ENCODE results near the gene CPLX1.

The CPLX1 gene

DNA sequence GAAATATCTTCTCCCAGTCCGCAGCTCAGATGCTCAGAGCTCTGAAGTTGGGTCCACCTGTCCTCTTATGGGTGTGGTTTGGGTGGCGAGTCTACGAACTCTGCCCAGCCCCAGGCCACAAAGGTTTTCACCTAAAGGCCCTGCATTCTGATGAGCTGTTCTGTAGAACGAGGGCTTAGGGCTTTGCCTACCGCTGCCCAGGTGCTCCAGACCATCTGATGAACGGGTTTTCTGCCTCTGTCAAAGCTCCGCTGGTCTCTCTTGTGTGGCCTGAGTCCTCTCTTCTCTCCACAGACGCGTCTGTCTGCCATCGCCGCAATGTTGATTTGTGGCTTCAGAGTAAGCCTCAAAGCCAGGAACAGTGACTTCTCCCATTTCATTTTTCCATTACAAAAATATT, 28.4 kb upstream of the CPLX1 start:
- DNase-seq, result no peak

DNA sequence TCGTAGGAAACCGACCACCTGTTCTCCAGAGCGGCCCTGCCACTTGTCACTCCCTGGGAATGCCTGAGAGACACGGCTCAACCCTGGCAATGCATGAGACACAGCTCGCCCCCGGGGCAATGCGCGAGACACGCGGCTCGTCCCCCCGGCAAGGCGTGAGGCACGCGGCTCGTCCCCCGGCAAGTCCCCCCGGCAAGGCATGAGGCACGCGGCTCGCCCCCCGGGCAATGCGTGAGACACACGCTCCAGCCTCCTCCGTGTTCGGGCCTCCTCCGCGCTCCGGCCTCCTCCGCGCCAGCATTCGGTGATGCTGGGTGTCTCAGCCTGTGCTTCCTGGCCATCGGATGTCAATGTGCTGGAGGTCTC, 27.5 kb upstream of the CPLX1 start:
- no peak for DNase-seq

DNA sequence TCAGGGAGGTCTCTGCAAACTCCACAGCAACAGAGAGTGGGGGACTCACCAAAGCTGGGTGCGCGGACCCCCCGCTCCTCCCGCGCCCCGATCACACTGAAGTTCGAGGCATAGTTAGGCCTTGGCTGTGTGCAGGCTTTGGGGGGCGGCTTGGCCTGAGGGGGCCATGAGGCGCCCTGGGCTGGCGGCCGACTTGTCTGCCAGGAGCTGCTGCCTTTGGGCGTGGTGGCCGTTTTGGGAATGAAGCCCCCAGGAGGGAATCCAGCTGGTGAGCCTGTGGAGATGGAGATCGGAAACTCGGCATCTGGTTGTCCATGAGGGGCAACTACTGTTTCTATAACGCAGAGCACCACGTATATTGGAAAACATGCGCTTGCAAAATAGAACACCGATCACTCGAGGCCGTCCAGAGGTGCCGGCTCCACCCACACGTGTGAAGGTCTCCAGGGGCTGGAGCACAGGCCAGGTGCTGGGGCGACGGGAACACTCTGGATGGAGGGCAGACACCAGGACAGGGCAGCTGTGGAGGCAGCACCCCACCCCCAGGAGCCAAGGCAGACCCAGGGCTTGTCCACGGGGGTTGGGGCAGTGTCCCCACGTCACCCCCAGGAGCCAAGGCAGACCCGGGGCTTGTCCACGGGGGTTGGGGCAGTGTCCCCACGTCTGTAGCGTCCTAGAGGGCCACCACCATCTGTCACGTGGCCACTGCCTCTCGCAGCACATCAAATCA, 25.9 kb upstream of the CPLX1 start:
- DNase-seq, result no peak

DNA sequence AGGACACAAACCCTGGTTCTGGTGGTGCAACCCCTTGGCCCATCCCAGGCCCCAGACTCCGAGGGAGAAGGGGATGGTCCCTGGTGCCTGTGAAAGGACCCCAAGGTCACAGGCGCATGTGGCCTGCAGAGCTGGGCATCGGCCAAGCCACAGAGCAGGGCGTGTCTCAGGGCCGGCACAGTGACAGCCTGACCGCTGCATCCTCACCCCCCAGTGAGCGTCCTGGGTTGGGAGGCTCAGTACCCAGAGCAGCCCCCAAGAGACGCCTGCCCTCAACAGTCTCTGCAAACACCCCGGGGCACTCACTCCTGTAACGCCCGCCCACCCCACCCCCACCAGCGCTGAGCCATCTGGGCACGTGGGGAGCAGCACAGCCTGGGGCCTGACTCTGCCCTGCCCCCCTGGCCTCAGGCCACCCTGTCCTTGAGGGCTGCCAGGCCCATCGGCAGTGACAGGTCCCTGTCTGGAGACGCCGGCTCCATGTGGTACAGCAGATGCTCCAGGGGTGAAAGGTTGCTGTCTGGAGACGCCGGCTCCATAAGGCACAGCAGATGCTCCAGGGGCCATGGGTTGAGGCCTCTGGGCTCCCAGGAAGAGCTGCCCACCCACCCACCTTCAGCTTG, 24.5 kb upstream of the CPLX1 start:
- DNase-seq, result no peak

DNA sequence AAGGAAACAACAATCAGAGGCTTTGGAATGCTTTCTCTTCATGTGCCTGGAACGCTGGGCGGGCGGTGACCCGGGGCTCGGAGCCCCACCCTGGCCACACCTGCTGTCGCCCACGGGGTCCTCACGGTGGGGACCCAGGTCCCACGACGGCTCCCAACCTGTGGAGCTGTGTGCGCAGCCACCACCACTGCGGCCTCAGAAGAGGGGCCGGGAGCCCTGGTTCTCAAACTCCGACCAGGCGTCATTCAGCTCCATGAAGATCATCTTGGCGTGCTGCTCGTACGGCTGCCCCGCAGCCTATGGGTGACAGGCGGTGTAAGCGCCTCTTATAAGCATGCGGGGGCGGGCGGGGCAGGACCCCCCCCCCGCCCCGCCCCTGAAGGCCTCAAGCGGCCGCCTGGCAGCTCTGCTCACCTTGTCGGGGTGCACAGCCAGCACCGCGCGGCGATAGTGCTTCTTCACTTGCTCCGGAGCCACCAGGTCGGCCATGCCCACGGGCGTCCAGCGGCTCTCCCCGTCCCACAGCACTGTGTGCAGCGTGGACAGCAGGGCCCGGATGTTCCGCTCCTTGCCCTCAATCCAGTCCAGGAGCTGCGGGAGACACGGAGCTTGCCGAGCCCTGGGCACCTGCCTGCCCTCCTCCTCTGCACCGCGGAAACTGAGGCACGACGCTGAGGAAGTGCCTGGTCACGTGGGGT, 23.7 kb upstream of the CPLX1 start:
- no peak for DNase-seq

DNA sequence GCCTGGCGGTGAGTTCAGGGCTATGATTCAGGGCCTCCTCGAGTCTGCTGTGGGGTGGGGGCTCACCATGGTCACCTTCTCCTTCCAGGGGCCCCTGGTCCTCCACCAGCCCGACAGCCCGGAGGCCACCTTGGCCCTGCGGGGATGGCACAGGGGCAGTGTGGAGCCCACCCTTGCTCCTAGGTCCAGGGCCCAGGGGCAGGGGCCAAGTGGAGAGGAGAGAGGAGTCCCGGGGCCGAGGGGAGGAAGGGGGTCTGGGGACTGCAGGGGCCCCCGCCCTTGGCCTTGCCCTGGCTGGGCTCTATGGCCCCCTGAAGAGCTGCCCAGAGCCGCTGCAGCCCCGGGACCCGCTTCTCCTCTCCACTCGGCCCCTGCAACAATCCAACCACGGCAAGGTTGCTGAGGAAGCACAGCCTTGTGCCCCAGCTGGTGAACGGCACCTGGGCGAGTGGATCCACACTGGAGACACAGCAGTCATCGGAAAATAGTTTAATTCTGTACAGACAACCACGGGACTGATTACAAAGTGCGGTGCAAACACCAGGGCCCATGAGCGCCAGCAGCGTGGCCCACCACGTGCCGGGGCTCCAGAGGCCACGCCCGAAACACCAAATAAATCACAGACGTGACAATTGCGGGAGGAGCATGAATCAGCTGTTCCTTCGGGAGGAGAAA, 23.0 kb upstream of the CPLX1 start:
- DNase-seq, result no peak

DNA sequence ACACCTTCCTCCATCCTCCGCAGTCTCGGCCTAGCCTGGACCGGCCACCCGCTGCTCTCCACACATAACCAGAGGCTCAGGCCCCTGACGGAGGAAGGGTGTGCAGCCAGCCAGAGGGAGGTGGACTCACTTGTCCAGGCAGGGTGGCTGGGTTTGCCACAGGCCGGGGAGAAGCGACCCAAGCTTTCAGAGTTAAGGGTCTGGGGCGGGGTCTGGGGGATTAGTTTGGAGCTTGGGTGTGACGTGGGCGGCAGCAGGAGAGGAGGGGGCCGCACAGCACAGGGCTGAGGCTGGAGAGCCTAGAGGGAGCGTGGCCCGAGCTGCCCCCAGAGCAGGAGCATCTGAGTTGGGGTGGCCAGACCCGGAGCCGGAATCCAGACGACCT, 22.4 kb upstream of the CPLX1 start:
- no peak for DNase-seq

DNA sequence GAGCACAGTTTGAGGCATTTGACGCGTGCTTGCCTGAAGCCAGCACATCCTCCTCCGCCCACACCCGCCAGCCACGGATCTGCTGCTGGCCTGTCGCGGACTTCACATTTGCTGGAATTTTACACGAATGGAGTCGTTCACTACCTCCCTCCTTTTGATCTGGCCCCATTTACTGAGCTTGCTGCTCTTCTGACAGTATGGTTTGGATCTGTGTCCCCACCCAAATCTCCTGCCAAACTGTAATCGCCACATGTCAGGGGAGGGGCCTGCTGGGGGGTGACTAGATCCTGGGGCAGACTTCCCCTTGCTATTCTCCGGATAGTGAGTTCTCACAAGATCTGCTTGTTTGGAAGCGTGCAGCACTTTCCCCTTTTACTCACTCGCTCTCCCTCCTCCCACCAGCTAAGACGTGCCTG, 19.9 kb upstream of the CPLX1 start:
- DNase-seq, result no peak

DNA sequence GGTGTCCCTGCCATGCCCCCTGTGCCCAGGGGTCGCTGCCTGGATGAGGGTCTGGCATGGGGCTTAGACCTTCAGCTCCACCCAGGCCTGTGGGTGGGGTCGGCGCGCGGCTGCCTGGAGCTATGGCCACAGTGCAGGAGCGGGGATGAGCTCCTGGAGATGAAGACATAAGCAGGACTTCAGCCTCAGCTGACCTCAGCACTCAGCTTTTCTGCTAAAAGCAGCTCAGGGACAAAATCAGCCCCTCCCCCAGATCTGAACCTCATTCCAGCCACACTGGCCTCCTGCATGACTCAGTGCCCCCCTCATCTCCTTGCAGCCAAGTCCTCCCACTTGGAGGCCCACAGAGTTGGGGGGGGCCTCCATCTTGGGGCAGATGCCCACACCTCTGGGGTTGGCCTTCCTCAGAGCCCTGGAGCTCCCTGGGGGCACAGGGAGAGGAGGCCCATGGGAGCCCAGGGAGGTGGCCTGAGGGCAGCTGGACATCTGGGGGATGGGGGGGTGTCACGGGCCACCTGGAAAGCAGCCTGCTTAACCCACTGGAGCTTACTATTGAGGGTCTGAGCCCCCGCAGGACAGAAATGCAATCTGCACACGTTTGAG, 19.4 kb upstream of the CPLX1 start:
- DNase-seq, result no peak

DNA sequence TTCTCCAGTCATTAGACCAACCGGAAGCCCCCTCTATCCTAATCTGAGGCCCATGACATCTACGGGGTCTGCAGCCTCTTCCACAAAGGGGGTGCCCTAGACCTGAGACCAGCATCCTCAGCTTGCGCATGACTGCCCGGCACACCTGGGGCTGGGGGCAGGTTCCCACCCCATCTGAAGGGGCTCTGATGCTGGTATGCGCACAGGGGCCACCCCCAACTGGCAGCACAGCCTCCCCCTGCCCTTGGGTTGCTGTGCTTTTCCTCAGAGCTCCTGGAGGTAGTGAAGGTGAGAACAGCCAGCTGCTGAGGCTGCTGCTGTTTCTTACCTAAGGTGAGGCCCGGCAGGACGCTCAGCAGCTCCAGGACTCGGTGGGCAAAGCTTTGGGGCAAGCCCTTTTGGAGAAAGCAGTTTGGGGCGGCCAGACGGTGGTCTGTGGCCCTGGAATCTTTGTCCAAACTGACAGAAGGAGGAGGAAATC, 18.9 kb upstream of the CPLX1 start:
- DNase-seq, result no peak

DNA sequence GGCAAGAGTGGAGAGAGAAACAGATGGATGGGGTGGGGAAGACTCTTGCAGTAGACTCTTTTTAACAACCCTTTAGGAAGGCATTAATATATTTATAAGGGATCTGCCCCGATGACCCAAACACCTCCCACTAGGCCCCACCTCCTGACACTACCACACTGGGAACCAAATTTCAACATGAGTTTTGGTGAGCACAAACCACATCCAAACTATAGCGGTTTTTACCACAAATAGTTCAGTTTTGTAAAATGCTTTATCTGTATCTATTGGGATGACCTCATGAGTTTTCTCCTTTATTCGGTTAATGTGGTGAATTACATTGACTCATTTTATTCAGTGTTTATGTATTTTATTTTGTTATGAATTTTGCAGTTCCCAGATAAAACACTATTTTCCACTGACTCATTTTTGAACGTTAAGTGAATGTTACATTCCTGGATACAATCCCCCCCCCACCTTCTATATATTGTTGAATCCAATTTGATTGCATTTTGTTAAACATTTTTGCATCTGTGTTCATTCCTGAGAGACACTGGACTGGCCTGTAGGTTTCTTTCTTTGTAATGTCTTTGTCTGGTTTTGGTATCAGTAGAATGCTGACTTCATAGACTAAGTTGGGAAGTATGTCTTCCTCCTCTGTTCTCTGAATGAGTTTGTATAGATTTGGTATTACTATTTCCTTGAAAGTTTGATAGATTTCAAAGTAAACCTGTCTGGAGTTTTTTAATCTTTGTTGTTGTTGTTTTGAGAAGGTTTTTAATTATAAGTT, 13.9 kb upstream of the CPLX1 start:
- DNase-seq, result no peak

DNA sequence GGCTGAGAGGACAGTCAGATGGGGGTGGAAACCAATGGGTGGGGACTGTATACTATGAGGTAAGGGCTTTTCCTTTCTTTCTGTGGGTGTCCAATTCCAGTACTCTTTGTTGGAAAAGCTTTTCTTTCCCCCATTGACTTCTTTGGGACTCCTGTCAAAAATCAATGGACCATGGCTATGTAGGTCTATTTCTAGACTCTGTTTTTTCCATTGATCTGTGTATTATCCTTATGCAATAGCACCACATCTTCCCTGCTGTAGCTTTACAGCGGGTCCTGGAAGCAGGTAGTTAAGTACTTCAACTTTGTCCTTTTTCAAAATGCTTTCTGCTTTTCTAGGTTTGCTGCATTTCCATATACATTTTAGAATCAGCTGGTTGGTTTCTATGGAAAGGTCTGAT, 11.8 kb upstream of the CPLX1 start:
- DNase-seq, result no peak

DNA sequence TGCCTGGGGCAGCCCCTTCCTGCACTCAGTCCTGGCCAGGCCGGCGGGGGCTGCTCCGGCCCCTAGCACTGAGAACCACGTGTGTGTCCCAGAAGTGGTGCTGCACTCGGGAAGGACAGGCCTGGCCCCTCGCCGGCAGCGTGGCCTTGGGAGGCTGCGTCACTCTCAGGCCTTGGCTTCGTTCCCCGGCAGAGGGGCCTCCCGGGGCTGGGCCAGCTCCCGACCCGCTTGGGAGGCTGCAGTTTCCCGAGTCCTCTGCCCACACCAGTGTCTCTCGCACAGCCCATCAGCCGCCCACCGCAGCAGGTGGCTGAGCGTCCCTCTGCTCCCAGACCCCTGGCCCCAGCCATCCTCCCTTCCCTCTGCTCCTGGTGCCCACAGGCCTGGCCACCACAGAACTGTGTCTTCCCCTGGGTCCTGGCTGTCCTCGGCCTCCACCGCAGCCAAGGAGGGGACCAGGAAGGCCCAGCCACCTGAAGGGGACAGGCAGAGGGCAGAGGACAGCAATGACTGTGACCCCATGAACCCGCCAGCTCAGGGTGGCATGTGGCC, 10.9 kb upstream of the CPLX1 start:
- DNase-seq, result no peak

DNA sequence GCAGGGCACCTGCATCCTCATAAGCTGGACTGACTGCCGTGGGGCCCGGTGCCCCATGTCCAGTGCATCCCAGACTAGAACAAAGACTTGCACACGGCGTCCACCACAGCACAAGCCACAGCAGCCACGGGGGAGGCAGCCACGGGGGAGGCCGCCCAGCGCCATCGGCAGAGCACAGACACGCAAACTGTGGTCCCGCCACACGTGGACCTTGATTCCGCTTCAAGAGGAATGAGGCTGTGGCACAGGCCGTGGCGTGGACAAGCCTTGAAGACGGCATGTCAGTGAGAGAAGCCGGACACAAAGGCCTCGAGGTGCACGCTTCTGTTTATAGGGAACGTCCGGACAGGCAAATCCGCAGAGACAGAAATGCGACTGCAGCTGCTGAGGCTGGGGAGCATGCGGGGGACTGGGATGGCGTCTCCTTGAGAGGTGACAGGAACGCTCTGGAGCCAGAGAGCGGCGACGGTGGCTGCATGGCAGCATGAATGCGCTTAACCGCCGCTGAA, 10.1 kb upstream of the CPLX1 start:
- no peak for DNase-seq

DNA sequence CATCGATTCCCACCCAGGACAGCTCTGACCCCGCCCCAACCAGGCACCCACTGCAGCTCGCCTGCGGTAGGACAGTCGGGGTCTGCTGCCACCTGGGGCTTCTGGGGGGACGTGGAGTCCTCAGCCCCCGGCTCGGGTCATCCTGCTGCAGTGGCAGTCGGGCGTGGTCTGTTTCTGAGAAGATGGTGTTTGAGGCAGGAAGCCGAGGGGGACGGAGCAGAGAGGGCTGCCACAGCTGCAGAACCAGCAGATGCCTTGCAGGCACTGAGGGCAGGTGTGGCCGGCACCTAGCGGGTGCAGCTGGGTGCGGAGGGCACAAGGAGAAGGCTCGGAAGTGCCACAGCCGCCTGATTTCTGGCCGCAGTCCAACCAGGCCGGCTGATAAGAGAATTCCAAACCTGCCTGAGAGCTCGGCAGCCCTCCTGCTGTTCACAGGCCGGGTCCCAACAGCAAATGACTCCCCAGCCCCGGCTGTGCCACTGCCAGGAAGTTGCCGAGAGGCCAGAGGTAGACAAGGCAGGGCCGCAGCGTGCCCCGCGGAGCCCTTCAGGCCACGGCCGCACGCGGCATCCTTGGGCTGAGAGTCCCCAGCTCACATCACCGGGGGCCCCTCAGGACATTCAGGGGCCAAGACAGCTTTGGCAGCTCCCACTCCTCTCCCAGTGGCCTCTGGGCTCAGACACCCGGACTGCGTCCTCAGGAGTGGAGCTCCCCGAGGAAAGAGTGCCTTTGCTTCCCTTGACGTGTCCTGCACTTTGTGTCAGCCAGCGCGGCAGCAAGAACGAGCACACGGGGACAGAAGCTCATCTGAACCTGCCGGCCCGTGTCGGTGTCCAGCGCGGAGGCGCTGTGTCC, 9.4 kb upstream of the CPLX1 start:
- no peak for DNase-seq

DNA sequence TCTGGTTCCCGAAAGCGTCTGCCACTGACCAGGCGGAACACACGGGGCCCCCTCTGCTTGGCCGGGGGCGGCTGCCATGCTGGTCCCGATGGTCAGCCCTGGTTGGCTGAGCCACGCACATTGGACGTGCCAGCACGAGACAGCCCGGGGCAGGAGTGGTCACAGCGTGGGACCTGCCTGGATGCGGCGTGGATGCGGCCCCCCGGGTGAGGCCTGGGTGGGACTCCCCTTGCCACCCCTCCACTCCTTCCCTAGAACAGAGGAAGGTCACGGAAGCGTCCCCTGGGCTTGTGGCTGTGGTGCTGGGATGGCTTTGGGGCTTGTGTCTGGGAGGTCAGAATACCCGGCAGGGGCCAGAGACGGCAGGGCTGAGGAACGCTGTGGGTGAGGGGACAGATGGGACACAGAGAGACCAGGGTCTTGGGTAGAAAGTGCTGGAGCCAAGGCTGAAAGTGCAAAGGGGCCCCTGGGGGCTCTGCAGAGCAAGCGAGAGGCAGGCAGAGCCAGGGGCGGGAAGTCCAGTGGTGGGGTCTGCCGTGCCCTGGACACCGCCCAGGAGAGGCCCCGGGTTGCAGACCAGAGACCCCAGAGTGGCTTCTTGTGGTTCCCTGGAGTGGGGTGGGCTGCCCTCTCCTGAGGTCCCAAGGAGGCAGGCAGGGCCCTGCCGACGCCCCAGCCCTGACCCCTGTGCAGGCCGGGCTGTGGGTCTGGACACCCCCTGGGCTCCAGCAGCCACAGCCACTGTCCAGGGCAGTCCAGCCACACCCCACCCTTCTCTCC, 8.6 kb upstream of the CPLX1 start:
- DNase-seq, result no peak

DNA sequence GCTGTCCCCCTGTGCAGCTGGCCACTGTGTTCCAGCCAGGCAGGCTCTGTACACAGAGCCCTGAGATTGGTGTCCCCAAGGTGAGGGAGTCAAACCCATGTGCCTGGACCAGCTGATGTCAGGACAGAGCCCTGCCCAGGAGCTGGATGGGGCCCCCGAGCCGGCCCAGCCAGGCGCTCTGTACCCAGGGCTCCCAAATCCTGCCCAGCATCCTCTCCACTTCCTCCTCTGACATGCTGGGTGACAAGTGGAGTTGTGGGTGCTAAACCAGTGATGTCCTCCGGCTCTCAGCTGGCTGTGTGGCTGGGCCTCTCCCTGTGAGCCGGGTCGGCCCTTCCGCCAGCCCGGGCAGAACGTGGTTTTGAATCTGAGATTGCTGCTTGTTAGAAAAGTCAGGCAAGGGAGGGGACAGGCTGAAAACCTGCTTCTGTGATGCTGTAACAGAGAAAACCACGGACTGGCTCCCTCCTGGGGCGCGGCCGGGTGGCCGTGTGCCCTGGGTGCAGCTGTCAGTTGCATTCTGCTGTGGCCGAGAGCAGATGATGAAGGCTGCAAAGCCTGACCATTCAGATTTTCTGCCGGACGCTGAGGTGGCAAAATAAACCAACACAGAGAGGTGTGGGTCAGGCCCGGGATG, 7.9 kb upstream of the CPLX1 start:
- DNase-seq, result no peak

DNA sequence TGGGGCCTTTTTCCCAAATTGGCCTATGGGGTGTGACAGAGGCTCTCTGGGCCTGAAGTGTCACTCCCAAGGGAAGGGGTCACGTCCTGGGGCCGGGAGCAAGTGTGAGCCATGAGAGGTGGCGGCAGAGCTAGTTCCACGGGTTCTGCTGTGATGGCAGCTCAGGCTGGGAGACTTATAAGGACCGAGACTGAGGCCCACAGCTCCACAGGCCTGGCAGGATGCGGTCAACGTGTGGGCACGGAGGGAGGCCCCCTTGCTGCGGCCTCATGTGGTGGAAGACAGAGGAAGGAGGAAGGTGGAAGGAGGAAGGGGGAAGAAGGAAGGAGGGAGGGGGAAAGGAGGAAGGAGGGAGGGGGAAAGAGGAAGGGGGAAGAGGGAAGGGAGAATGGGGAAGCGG, 7.2 kb upstream of the CPLX1 start:
- DNase-seq, result no peak

DNA sequence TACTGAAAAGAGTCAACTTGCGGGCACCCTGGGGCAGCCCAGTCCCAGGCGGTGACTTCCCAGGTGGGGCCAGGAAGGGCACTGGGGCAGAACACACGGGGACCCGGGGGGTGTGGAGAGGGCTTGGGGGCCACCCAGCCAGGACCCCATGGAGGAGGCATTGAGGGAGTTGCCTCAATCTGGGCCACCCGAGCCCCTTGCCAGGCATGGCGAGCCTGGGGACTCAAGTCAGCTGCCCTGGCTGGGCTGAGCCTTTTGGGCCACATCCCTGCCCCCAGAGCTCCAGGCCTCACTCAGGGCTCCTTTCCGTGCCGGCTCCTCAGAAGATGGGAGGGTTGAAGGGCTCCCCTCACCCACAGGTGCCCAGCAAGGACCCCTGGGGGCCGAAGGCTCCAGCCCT, 6.6 kb upstream of the CPLX1 start:
- no peak for DNase-seq

DNA sequence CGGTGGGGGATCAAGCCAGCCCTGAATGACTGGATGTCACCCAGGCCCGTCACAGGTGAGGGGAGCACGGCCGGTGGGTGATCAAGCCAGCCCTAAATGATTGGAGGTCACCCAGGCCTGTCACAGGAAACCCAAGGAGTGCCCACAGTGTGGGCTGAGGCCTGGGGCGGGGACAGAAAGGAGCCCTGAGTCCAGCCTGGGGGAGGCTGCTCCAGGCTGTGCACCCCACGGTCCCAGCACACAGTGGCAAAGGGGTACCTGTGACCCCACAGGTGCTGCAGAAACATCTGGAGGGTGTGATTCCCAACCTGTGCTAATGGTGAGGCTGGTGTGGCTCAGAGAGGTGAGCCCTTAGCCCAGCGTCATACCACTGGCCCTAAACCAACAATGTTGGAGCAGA, 6.2 kb upstream of the CPLX1 start:
- no peak for DNase-seq

All from femur (tissue), 1 donor.